GM21619 (cell line): Measurements from ENCODE around the gene MED13L.

Source experiments
- ATAC-seq: cut with Tn5 transposase; IDR thresholded peaks from one replicate; pipeline ENCODE4 v1.9.1; 2021; ENCODE audit not compliant: unreplicated experiment

Gene MED13L

GRCh38 chr12:116159593-116160200 lies 117.8 kb downstream of the MED13L start:
- no peak for ATAC-seq

GRCh38 chr12:116159175-116159574 lies 118.3 kb downstream of the MED13L start:
- no peak for ATAC-seq

- ATAC-seq: no peak
Observed at GRCh38 chr12:116157845-116158267, 119.6 kb downstream of the MED13L start.

GRCh38 chr12:116156614-116157013 lies 120.9 kb downstream of the MED13L start:
- ATAC-seq: no peak

- ATAC-seq: no peak
Observed at GRCh38 chr12:116155383-116155782, 122.1 kb downstream of the MED13L start.

GRCh38 chr12:116153983-116154382 lies 123.5 kb downstream of the MED13L start:
- no peak for ATAC-seq

- ATAC-seq: no peak
Observed at GRCh38 chr12:116153113-116153512, 124.4 kb downstream of the MED13L start.

GRCh38 chr12:116152268-116152667 lies 125.2 kb downstream of the MED13L start:
- no peak for ATAC-seq

- ATAC-seq: no peak
Observed at GRCh38 chr12:116150452-116150851, 127.0 kb downstream of the MED13L start.

- no peak for ATAC-seq
Observed at GRCh38 chr12:116150001-116150400, 127.5 kb downstream of the MED13L start.

- ATAC-seq: no peak
Observed at GRCh38 chr12:116148844-116149243, 128.6 kb downstream of the MED13L start.

GRCh38 chr12:116146386-116146785 lies 131.1 kb downstream of the MED13L start:
- no peak for ATAC-seq

GRCh38 chr12:116145451-116145850 lies 132.0 kb downstream of the MED13L start:
- no peak for ATAC-seq

- peak; percentile 59 for ATAC-seq
Observed at GRCh38 chr12:116144384-116144783, 133.1 kb downstream of the MED13L start.

- no peak for ATAC-seq
Observed at GRCh38 chr12:116143909-116144308, 133.6 kb downstream of the MED13L start.

GRCh38 chr12:116142936-116143898 lies 134.3 kb downstream of the MED13L start:
- ATAC-seq: no peak

- no peak for ATAC-seq
Observed at GRCh38 chr12:116141833-116142162, 135.7 kb downstream of the MED13L start.

- ATAC-seq: no peak
Observed at GRCh38 chr12:116141110-116141832, 136.2 kb downstream of the MED13L start.

- ATAC-seq: no peak
Observed at GRCh38 chr12:116140529-116140928, 137.0 kb downstream of the MED13L start.

- no peak for ATAC-seq
Observed at GRCh38 chr12:116138781-116139180, 138.7 kb downstream of the MED13L start.

GRCh38 chr12:116138364-116138763 lies 139.1 kb downstream of the MED13L start:
- ATAC-seq: no peak

GRCh38 chr12:116137318-116137717 lies 140.2 kb downstream of the MED13L start:
- no peak for ATAC-seq
